ENCODE results near the gene PDLIM5.

DNA sequence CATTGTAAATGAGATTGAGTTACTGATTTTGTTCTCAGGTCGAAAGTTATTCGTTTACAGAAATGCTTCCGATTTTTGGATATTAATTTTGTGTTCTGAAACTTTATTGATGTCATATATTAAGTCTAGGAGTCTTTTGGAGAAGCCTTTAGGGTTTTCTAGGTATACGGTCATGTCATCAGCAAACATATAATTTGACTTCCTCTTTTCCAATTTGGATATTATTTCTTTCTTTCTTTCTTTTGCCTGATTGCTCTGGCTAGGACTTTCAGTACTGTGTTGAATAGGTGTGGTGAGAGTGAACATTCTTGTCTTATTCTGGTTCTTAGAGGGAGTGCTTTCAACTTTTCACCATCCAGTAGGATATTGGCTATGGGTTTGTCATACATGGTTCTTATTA, 35.4 kb upstream of the PDLIM5 start:
- TF ChIP-seq, protein P1, sequence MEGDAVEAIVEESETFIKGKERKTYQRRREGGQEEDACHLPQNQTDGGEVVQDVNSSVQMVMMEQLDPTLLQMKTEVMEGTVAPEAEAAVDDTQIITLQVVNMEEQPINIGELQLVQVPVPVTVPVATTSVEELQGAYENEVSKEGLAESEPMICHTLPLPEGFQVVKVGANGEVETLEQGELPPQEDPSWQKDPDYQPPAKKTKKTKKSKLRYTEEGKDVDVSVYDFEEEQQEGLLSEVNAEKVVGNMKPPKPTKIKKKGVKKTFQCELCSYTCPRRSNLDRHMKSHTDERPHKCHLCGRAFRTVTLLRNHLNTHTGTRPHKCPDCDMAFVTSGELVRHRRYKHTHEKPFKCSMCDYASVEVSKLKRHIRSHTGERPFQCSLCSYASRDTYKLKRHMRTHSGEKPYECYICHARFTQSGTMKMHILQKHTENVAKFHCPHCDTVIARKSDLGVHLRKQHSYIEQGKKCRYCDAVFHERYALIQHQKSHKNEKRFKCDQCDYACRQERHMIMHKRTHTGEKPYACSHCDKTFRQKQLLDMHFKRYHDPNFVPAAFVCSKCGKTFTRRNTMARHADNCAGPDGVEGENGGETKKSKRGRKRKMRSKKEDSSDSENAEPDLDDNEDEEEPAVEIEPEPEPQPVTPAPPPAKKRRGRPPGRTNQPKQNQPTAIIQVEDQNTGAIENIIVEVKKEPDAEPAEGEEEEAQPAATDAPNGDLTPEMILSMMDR (conservative IDR thresholded peaks at IDR 0.05 in 1 of 2, IDR thresholded peaks at IDR 0.05 in 1 of 2; ENCODE audit: extremely low read depth in 1 of 2, insufficient read depth in 1 of 2, low read depth in 1 of 2, low read length in 2 of 2): no peak
- no peak for TF ChIP-seq EZH2 (IDR thresholded peaks at IDR 0.05; ENCODE audit: borderline replicate concordance, low read length)

Data from mammary epithelial cell (primary cell).